Activated CD4-positive, alpha-beta T cell treated with anti-CD3 and anti-CD28 coated beads, Interleukin-2, Interleukin-4, amounts not matched to agents 100 ng/mL and 50 ng/mL, durations not matched to agents 16 hours and 8 hours (primary cell): ENCODE measurements around the gene ACBD6.

Experiments used
- DNase-seq: peaks from one replicate; pipeline ENCODE4 v3.0.0-alpha.2; 2020; ENCODE audit warnings: low spot score

The ACBD6 gene

GRCh38 chr1:180525715-180526039 is 23.3 kb upstream of the ACBD6 start:
- no peak for DNase-seq

- DNase-seq = no peak
Observed at GRCh38 chr1:180524915-180525714, 22.7 kb upstream of the ACBD6 start.

DNA sequence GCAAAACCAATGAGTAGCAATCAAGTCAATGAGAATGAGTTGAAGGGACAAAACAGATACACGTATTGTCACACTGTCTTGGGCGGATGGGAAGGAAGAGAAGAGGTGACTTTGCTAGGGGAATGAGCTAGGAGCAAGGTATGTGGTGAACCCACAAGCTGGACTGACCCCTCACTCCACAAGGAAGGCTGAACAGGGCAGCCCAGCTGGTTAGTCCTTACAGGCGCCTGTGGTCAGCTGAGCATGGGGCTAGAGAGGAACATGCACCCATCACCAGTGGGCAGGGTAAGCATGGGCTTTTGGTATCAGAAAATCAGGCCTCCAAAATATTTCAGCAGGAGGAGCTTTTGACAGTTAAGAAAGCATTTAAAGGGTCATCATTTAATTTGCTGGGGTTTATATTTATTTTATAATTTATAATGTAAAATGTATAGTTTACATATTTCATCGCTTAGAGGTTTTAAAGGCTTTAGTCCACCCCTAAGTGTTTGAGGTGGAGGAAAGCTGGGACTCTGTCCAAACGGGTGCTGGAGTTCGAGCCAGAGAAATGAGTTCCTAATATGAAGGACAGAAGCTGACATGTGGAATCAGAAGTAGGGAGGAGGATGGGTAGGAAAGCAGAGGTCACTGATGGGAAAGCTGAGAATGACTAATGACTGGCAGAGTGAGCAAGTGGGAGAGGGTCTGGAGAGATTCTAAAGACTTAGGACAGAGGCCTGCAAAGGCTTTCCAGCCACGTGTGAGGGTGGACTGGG is 22.0 kb upstream of the ACBD6 start:
- no peak for DNase-seq

DNA sequence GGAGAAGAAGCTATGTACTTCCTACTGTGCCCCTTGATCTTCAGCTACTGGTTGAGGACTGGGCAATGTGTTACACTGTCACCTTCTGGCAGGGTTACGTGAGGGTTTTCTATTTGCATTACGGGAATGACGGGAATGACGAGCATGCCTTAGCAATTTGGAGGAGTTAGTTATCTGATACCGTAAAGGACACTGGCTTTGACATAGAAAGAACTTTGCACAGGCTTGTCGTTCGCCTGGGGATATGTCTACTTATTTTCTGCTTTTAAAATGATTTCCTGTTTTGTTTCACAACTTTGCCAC is 19.8 kb upstream of the ACBD6 start:
- no peak for DNase-seq

GRCh38 chr1:180521474-180522212 is 19.3 kb upstream of the ACBD6 start:
- DNase-seq = no peak

DNA sequence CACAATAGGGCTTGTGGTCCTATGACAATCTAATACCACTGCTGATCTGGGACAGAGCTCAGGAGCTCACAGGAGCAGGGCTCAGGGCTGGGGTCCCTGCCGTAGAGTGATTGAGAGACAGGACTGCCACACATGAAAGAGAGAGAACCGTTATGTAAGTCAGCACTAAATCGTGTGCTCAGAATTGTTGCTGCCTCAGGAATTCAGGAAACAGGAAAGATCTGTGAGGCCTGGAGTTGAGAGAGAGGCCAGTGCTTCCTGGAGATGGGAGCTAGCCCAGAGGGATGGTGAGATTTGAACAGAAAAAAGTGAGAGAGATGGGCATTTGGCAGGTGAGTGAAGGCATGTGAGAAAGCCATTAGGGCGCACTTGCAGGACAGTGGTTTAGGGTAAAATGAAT is 17.5 kb upstream of the ACBD6 start:
- DNase-seq = no peak

DNA sequence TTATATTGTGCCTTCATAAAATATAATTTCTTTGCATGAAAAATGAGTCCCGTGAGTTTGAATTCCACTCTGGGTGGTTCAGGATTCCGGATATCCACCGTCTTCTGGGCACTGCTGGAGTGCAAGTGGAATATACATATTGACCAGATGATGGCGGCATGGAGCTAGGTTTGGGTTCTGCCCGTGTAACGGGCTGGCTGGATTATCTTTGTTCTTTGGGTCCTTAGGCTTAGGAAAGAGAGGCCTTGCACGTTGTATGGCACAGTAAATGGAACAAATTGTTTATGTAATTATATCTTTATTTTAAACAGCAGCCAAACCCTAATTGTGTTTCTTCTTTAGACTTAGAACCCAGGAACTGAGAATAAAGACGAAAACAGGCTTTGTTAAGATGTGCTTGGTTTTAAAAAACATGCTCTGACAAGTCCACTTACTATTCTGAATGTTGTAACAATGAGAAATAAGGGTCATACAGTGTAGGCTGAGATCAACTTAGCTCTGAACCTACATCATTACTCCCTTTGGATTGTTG is 13.5 kb upstream of the ACBD6 start:
- peak; percentile 71 for DNase-seq

DNA sequence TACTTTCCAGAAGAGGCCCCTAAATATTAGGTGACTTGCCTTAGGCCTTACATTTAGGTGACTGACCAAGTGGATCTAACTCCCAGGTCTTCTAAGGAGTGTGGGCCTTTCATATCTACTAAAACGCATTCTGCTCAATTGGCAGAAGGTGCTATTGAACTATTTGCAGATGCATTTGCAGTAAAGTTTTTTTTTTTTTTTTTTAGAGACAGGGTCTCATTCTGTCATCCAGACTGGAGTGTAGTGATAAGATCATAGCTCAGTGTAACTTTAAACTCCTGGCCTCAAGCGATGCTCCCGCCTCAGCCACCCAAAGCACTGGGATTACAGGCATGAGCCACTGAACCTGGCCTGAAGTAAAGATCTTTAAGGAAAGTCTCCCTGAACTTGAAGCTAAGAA is 13.0 kb upstream of the ACBD6 start:
- DNase-seq = no peak

DNA sequence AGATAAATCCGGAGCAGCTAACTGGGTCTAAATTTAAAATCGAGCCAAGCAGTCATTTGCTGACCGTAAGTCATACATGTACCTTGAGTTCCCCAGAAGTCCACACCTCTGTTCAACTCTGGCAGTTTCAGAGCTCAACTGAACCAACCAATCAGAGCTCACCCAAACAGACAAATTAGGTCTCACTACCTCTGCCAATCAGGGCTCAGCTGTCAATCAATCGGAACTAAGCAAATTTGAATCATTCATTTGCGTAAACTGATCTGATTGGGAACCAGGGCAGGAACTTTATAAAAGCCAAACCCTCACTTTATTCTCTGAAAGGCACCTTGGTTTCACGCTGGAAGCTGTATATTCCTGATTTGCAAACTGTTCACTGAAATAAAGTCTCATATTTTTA is 11.2 kb upstream of the ACBD6 start:
- DNase-seq = no peak

- no peak for DNase-seq
Observed at GRCh38 chr1:180510882-180511281, 8.5 kb upstream of the ACBD6 start.

DNA sequence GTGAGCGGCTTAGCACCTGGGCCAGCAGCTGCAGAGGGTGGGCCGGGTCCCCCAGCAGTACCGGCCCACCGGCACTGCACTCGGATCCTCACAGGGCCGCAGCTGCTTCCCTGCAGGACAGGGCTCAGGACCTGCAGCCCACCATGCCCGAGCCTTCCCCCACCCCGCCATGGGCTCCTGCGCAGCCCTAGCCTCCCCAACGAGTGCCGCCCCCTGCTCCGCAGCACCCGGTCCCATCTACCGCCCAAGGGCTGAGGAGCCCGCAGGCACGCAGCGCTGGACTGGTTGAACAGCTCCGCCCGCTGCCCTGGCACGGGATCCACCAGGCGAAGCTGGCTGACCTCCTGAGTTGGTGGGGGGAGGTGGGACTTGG is 6.3 kb upstream of the ACBD6 start:
- no peak for DNase-seq

- no peak for DNase-seq
Observed at GRCh38 chr1:180507795-180508724, 5.7 kb upstream of the ACBD6 start.

GRCh38 chr1:180505732-180506335 is 3.5 kb upstream of the ACBD6 start:
- DNase-seq = no peak

DNA sequence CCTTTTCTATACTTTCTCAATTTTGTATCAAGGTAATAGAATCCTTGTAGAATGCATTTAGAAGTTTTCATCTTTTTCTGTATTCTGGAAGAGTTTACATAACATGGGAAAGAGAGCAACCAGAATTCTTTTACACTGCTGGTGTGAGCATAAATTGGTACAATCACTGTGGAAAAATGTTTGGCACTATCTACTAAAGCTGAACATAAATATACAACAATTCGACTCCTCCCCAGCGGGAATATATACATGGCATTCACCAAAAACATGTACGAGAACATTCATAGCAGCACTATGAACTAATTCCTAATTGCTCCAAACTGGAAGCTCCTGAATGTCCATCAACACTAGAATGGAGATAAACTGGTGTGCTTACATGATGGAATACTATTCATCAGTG is 1.8 kb upstream of the ACBD6 start:
- DNase-seq = no peak

DNA sequence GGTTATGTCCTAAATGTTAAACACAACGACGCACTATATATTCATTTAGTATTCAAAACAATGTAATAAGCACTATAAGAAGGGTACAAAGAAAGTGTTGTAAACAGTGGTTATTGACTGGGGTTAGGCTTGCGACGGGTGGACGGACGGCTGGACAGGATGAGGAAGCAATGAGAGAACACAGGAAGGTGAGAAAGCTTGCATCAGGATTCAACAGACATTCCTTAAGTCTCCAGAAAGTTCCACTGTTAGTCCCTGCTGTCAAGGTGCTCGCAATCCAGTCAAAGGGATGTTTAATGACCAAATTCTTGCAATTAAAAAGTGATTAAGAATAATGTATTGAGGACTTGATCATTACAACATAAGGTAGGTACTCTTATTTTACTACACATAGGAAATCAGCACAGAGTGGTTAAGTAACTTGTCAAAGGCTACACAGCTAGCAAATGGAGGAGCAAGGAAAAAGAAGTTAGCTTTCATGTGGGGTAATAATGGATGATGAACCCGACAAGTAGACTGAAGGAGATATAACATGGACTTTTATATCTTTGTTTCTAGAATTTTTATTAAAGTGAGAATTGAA is 994 bp upstream of the ACBD6 start:
- DNase-seq = no peak

DNA sequence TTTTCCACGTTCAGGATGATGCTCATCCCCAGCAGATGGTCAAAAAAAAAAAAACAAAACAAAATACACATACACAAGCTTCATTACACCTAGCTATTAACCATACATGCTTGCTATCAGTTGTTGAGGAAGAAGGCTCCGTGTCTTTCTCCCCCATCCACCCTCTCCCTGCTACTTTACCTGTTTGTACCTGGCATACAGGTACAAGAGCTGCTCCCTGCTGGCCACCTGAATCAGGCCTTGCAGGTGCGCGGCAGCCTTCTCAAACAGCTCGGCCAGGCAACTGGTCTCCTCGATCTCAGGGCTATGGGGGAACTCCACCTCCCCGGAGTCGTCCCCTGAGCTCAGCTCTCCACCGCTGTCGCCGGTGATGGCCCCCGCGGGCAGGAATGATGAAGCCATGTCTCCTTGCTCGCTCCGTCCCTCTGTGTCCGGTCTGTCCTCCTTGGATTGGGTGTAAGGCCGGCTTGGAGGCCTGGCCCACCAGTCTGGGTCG is 464 bp downstream of the ACBD6 start:
- DNase-seq = no peak

GRCh38 chr1:180500689-180501088 is 1.7 kb downstream of the ACBD6 start:
- DNase-seq = no peak

- DNase-seq = no peak
Observed at GRCh38 chr1:180498594-180498993, 3.8 kb downstream of the ACBD6 start.

- DNase-seq = no peak
Observed at GRCh38 chr1:180497826-180498225, 4.6 kb downstream of the ACBD6 start.

GRCh38 chr1:180494370-180494769 is 8.0 kb downstream of the ACBD6 start:
- DNase-seq = no peak

GRCh38 chr1:180489976-180490375 is 12.4 kb downstream of the ACBD6 start:
- DNase-seq = no peak
